T-helper 9 cell (primary cell): Measurements from ENCODE around the gene OBSL1.
A peak's percentile ranks its signal among the peaks of the same experiment; 100 is the strongest.

Experiments
- DNase-seq: peaks from one replicate; pipeline ENCODE4 v3.0.0-alpha.2; 2020

The OBSL1 gene

GRCh38 chr2:219530048-219530963 lies 41.0 kb downstream of the OBSL1 start:
- peak; percentile 86 for DNase-seq

GRCh38 chr2:219527472-219527871 lies 43.9 kb downstream of the OBSL1 start:
- DNase-seq, result no peak

- no peak for DNase-seq
Measured at GRCh38 chr2:219527076-219527394, 44.3 kb downstream of the OBSL1 start.

GRCh38 chr2:219526320-219527075 lies 44.8 kb downstream of the OBSL1 start:
- no peak for DNase-seq

GRCh38 chr2:219525533-219526232 lies 45.7 kb downstream of the OBSL1 start:
- no peak for DNase-seq

- DNase-seq, result no peak
Measured at GRCh38 chr2:219524817-219525216, 46.5 kb downstream of the OBSL1 start.

GRCh38 chr2:219523031-219523671 lies 48.2 kb downstream of the OBSL1 start:
- no peak for DNase-seq

GRCh38 chr2:219522111-219523030 lies 49.0 kb downstream of the OBSL1 start:
- no peak for DNase-seq

GRCh38 chr2:219521066-219521880 lies 50.1 kb downstream of the OBSL1 start:
- DNase-seq, result no peak

- DNase-seq, result no peak
Measured at GRCh38 chr2:219520079-219520478, 51.3 kb downstream of the OBSL1 start.

GRCh38 chr2:219519526-219519916 lies 51.8 kb downstream of the OBSL1 start:
- DNase-seq, result no peak

GRCh38 chr2:219517954-219518778 lies 53.2 kb downstream of the OBSL1 start:
- no peak for DNase-seq

GRCh38 chr2:219516888-219517287 lies 54.5 kb downstream of the OBSL1 start:
- no peak for DNase-seq

GRCh38 chr2:219515874-219516629 lies 55.3 kb downstream of the OBSL1 start:
- no peak for DNase-seq

- DNase-seq, result no peak
Measured at GRCh38 chr2:219514836-219515235, 56.5 kb downstream of the OBSL1 start.

GRCh38 chr2:219514196-219514761 lies 57.1 kb downstream of the OBSL1 start, which contains the start of gene ASIC4:
Gene ASIC4 (plus strand): TSS chr2:219514482. CDS start chr2:219514725, 243 bp downstream.
- DNase-seq, result no peak

GRCh38 chr2:219513787-219514186 lies 57.6 kb downstream of the OBSL1 start:
- DNase-seq, result no peak

GRCh38 chr2:219512524-219513216 lies 58.7 kb downstream of the OBSL1 start:
- no peak for DNase-seq
